Panc1 (cell line): ENCODE measurements around the gene GBA2.

Source experiments
- CTCF ChIP-seq: fragments of 450-650 bp; IDR thresholded peaks from 2 replicates; pipeline ENCODE4 v1.5.1; 2017; ENCODE audit warnings: mild to moderate bottlenecking
- POLR2AphosphoS5 ChIP-seq: IDR thresholded peaks from 2 replicates; pipeline ENCODE4 v1.6.1; 2012; ENCODE audit warnings: mild to moderate bottlenecking, low read depth, low read length, moderate library complexity

- no peak for TF ChIP-seq CTCF
- TF ChIP-seq POLR2AphosphoS5: no peak
Observed at GRCh38 chr9:35740243-35740642, 8.8 kb downstream of the GBA2 start.
